Lung (tissue), 12 donors: Measurements from ENCODE around the gene SNX27. TPM values are rescaled to one million over a fixed set of nuclear protein-coding genes. Genes with fewer than 3 reads are reported as not detected.

Source experiments
- ATAC-seq: fragments of 200-7000 bp; cut with Tn5 transposase; one replicate; pipeline ENCODE4 v1.9.1; 2020; ENCODE audit warnings: moderate number of reproducible peaks; ENCODE audit not compliant: insufficient read depth, low FRiP score
- DNase-seq, 3 donors: peaks; one replicate each; pipeline ENCODE4 v3.0.0-alpha.2; 2013 to 2017
- H3K27ac ChIP-seq, 2 donors: one replicate each; pipeline ENCODE4 v1.5.1; 2013; ENCODE audit warnings: mild to moderate bottlenecking in 2 of 2, moderate library complexity in 2 of 2, control low read depth in 1 of 2, inconsistent platforms in 1 of 2, low read depth in 1 of 2, low read length in 1 of 2
- H3K27me3 ChIP-seq, 3 donors: one replicate each; pipeline ENCODE4 v1.5.1; 2013; ENCODE audit warnings: low read length in 2 of 3; ENCODE audit not compliant: control insufficient read depth in 3 of 3, insufficient read depth in 3 of 3
- H3K36me3 ChIP-seq, 4 donors: one replicate each; pipeline ENCODE4 v1.5.1; 2013; ENCODE audit warnings: low read length in 4 of 4, mild to moderate bottlenecking in 1 of 4, moderate library complexity in 1 of 4; ENCODE audit not compliant: control insufficient read depth in 4 of 4, insufficient read depth in 4 of 4
- H3K4me1 ChIP-seq, 5 donors: one replicate each; pipeline ENCODE4 v1.5.1; 2013; ENCODE audit warnings: low read length in 5 of 5, mild to moderate bottlenecking in 2 of 5, moderate library complexity in 1 of 5; ENCODE audit not compliant: control insufficient read depth in 5 of 5, insufficient read depth in 5 of 5
- H3K4me3 ChIP-seq: one replicate; pipeline ENCODE4 v1.5.1; 2013; ENCODE audit warnings: mild to moderate bottlenecking, control low read depth, moderate library complexity
- H3K9ac ChIP-seq, 2 donors: one replicate each; pipeline ENCODE4 v1.5.1; 2013; ENCODE audit warnings: low read length in 2 of 2, control low read depth in 1 of 2; ENCODE audit not compliant: insufficient read depth in 1 of 2
- H3K9me3 ChIP-seq, 4 donors: one replicate each; pipeline ENCODE4 v1.5.1; 2013; ENCODE audit warnings: low read length in 3 of 4, mild to moderate bottlenecking in 1 of 4, moderate library complexity in 1 of 4; ENCODE audit not compliant: control insufficient read depth in 4 of 4, insufficient read depth in 3 of 4
- WGBS, 2 donors: extraction: QIAGEN DNeasy Blood & Tissue Kit; methylation state at CpG; one replicate each; pipeline ENCODE4 v1.1.7; 2013; 5-methylcytosine and 5-hydroxymethylcytosine counted together
- polyA plus RNA-seq, 2 donors: library from polyadenylated mRNA; stranded (reverse); fragments of 200-250 nt; gene quantifications; one replicate each; pipeline ENCODE4 v1.2.1, GENCODE V29; 2013
- total RNA-seq, 2 donors: library from RNA; depleted of rRNA in 1 of 2; stranded (reverse); fragments of >200 nt in 1 of 2; gene quantifications; one replicate each; pipeline ENCODE4 v1.2.1, GENCODE V29; 2014 to 2021
- TF ChIP-seq, protein P1 (sequence below): IDR thresholded peaks from 2 replicates; pipeline ENCODE4 v1.5.1; 2012; ENCODE audit warnings: mild to moderate bottlenecking; ENCODE audit errors: control extremely low read depth, extremely low read depth
- donor health status: control.
- donor health status: control.
- donor health status: Bipolar disorder and iron deficiency.
- donor health status: healthy.
- donor health status: DM: yes; HTN: yes; CAD: no.

Gene SNX27
- total and polyA plus RNA-seq, 4 donors, result 12.1 to 63.7 (median 26.5) TPM

DNA sequence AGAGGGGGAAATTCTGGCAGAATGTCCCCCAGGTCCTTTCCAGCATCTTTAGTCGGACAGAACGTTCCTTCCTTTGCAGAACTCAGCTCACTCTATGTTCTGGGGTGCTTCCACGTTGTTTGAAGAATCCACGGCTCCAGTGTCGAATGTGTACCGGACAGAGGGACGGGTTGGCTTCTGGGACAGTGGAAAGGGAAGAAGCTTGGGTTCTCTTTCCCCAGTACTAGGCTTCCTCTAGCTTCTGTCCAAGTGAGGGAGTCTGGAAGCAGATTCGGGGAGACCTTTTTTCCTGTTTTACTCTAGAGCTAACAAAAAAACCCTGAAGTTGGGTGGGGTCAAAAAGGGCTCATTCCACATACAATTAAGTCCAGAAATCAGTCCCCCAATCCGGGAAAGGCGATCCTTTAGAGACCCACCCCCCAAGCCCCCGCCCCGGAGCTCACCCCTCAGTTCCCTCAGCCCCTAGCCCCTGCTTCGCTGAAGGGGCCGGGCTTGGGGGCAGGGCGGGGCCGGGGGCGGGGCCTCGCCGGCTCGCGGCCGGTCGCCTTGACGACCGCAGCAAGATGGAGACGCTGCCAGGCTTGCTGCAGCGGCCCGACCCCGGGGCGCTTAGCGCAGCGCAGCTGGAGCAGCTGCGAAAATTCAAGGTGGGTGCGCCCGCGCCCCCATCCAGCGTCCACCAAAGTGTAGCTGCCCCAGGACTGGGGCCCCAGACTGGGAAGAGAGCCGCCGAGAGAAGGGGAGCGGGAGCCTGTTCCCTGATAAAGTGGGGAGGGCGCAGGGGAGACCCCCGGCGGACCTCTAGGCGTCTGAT is 109.3 kb downstream of the SNX27 start, which contains the start of gene RIIAD1:
RIIAD1 (plus strand) TSS at position 549 of the 814 bp plus-strand sequence; CDS start at position 564, 15 bp downstream.
- TF ChIP-seq, protein P1, sequence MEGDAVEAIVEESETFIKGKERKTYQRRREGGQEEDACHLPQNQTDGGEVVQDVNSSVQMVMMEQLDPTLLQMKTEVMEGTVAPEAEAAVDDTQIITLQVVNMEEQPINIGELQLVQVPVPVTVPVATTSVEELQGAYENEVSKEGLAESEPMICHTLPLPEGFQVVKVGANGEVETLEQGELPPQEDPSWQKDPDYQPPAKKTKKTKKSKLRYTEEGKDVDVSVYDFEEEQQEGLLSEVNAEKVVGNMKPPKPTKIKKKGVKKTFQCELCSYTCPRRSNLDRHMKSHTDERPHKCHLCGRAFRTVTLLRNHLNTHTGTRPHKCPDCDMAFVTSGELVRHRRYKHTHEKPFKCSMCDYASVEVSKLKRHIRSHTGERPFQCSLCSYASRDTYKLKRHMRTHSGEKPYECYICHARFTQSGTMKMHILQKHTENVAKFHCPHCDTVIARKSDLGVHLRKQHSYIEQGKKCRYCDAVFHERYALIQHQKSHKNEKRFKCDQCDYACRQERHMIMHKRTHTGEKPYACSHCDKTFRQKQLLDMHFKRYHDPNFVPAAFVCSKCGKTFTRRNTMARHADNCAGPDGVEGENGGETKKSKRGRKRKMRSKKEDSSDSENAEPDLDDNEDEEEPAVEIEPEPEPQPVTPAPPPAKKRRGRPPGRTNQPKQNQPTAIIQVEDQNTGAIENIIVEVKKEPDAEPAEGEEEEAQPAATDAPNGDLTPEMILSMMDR, result no peak
- 3% methylated on average over 35 to 44 of the region's 44 CpGs for WGBS, 2 donors
- peak within 1 kb of the TSS; percentile 26 for H3K4me3 ChIP-seq
- no peaks in the 10 kb centered on the region for H3K9me3 ChIP-seq
- no peak for ATAC-seq
- H3K9ac ChIP-seq, result peak within 1 kb of the TSS; percentile 4 to 70
- peak within 1 kb of the TSS in 1 of 2 donors; percentile 63 for H3K27ac ChIP-seq
- DNase-seq, result peak; percentile 46 to 60 (median 55)
- no peaks in the 10 kb centered on the region for H3K36me3 ChIP-seq
- H3K4me1 ChIP-seq, result peaks cover 3 to 22% (median 13%) of the 10 kb centered on the region in 5 donors
- peaks cover 3 to 28% (median 24%) of the 10 kb centered on the region in 3 donors for H3K27me3 ChIP-seq

DNA sequence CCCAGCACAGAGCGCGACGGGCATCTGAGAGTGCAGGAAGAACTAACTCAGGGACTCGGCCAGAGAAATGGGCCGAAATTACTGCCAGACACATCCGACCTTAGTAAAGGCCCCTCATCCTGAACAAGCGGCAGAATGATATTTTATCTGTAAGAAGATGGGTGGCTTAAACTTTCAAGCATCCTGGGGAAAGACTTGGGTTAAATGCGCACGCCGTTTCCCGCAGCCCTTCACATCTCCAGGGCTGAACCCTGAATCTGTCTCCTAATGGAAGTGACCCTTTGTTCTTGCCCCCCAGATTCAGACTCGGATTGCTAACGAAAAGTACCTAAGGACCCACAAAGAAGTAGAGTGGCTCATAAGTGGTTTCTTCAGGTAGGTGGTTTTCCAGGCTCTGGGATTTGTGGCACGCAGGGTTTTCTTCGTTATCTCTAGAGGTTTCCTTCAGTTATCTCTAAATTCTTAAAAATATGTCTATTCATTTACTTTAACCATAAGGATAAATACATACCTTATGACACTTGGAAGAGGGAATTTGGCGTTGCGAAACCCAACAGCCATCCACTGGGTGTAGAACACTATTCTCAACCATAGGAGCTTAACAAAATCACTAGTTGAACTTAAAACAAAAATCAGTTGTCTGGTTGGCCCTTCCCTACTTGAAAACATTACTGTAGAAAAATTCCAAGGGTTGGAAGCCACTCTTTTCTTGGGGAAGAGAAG is 110.1 kb downstream of the SNX27 start:
- peaks cover 3 to 19% (median 9%) of the 10 kb centered on the region in 5 donors for H3K4me1 ChIP-seq
- no peak for DNase-seq
- H3K4me3 ChIP-seq, result no peak overlapping the region
- peaks cover 3 to 27% (median 27%) of the 10 kb centered on the region in 3 donors for H3K27me3 ChIP-seq
- peak overlapping the region in 1 of 2 donors; percentile 9 for H3K9ac ChIP-seq
- no peak for ATAC-seq
- H3K9me3 ChIP-seq, result no peaks in the 10 kb centered on the region
- no peaks in the 10 kb centered on the region for H3K36me3 ChIP-seq
- WGBS, 2 donors, result 21 to 32% methylated on average over 17 of the region's 17 CpGs
- no peak overlapping the region for H3K27ac ChIP-seq
- TF ChIP-seq, protein P1, result no peak

DNA sequence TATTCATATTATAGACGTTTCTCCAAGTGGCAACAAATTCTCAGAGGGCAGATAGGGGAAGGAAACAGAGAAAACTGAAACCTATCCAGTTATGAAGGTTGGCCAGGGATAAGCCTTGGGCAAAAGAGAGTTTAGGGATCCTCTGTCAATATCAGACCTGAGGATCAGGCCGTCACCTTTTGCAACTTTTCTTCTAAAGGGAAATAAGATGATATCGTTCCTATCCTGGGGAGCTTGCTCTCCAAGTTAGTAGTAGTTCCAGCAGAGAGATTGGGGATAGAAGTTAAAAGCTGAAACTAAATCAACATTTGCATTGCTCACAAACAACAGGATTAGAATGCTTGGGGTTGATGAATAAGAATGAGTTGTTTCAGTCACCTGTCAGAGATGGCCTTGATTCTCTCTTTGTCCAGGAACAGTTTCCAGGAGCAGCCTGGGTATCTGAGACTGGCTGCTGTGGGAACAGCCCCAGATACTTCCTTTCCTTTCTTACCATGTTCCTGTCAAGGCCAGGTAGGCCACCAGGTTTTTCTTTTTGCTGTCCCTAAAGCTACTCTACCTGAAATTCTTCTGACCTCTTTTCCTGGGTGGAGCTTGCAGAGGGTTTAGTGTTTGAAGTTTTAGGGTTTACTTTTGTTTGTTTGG is 112.0 kb downstream of the SNX27 start:
- no peak for DNase-seq
- H3K9ac ChIP-seq, result no peak overlapping the region
- H3K36me3 ChIP-seq, result no peaks in the 10 kb centered on the region
- TF ChIP-seq, protein P1, result no peak
- no peaks in the 10 kb centered on the region for H3K9me3 ChIP-seq
- H3K4me1 ChIP-seq, result peaks cover 3 to 11% (median 4%) of the 10 kb centered on the region in 5 donors
- WGBS, 2 donors, result 37 to 46% methylated on average over 3 of the region's 3 CpGs
- ATAC-seq, result no peak
- no peak overlapping the region for H3K4me3 ChIP-seq
- no peak overlapping the region for H3K27ac ChIP-seq
- H3K27me3 ChIP-seq, result peaks cover 3 to 21% (median 19%) of the 10 kb centered on the region in 3 donors
